ENCODE results near the gene AHSP.

DNA sequence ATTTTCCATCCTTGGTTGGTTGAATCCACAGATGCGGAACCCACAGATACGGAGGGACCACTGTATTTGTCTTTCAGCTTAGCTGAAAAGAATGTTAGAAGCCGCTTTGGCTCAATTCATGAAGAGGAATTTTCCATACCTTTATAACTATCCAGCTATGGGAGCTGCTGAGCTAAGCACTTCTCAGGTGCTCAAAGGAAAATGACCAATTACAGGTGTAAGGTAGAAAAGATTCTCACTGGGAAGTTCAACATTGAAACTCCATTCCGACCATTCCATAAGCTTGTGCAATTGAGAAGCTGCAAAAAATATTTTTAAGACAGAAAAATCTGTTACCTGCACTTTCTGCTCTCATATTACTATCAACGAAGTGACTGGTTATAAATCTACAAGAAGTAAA is 2.7 kb downstream of the AHSP start:
- TF ChIP-seq, protein P1, sequence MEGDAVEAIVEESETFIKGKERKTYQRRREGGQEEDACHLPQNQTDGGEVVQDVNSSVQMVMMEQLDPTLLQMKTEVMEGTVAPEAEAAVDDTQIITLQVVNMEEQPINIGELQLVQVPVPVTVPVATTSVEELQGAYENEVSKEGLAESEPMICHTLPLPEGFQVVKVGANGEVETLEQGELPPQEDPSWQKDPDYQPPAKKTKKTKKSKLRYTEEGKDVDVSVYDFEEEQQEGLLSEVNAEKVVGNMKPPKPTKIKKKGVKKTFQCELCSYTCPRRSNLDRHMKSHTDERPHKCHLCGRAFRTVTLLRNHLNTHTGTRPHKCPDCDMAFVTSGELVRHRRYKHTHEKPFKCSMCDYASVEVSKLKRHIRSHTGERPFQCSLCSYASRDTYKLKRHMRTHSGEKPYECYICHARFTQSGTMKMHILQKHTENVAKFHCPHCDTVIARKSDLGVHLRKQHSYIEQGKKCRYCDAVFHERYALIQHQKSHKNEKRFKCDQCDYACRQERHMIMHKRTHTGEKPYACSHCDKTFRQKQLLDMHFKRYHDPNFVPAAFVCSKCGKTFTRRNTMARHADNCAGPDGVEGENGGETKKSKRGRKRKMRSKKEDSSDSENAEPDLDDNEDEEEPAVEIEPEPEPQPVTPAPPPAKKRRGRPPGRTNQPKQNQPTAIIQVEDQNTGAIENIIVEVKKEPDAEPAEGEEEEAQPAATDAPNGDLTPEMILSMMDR (IDR thresholded peaks at IDR 0.05) = no peak
- no peak for TF ChIP-seq POLR2A (IDR thresholded peaks at IDR 0.05)
- TF ChIP-seq EP300 (IDR thresholded peaks at IDR 0.05) = no peak

Data from ovary (tissue), 3 donors.